SU-DHL-6 (cell line): ENCODE data around the gene EXOC4.

Experiments
- H2AFZ ChIP-seq: fragments of 200-600 bp; sonication (generic); 2 replicates; pipeline ENCODE4 v1.6.1; 2014; ENCODE audit warnings: low read depth, mild to moderate bottlenecking, moderate library complexity, mixed read lengths, antibody characterized with exemption, low read length; ENCODE audit not compliant: severe bottlenecking
- H3F3A ChIP-seq: fragments of 200-600 bp; shearing (Covaris generic); 2 replicates; pipeline ENCODE4 v1.6.0; 2016; ENCODE audit warnings: antibody characterized with exemption, mild to moderate bottlenecking; ENCODE audit not compliant: insufficient read depth
- H3K27ac ChIP-seq: fragments of 200-600 bp; sonication (generic); 2 replicates; pipeline ENCODE4 v1.5.1; 2016; ENCODE audit warnings: low read depth, mild to moderate bottlenecking, low read length, moderate library complexity, mixed read lengths
- H3K27me3 ChIP-seq: fragments of 200-600 bp; sonication (generic), shearing (Covaris generic); 2 replicates; pipeline ENCODE4 v1.6.0; 2014; ENCODE audit warnings: mild to moderate bottlenecking, low read length
- H3K36me3 ChIP-seq: fragments of 200-600 bp; sonication (generic); 2 replicates; pipeline ENCODE4 v1.6.1; 2014; ENCODE audit warnings: mild to moderate bottlenecking, low read length, mixed read lengths
- H3K4me2 ChIP-seq: fragments of 300-600, 200-600 bp; shearing (Covaris generic), sonication (generic); 2 replicates; pipeline ENCODE4 v1.6.0; 2014; ENCODE audit warnings: low read length, low read depth, mild to moderate bottlenecking; ENCODE audit not compliant: poor library complexity, severe bottlenecking
- H3K4me3 ChIP-seq: fragments of 200-600 bp; sonication (generic); 2 replicates; pipeline ENCODE4 v1.5.1; 2014; ENCODE audit warnings: antibody characterized with exemption, low read length, mild to moderate bottlenecking, mixed read lengths; ENCODE audit not compliant: insufficient read depth, poor library complexity, severe bottlenecking
- H3K79me2 ChIP-seq: fragments of 200-600 bp; sonication (generic); 2 replicates; pipeline ENCODE4 v1.6.1; 2014; ENCODE audit warnings: mild to moderate bottlenecking, low read length, moderate library complexity; ENCODE audit not compliant: insufficient read depth
- H3K9ac ChIP-seq: fragments of 200-600 bp; sonication (generic); 2 replicates; pipeline ENCODE4 v1.7.0; 2014; ENCODE audit warnings: mild to moderate bottlenecking, low read length
- H3K9me2 ChIP-seq: fragments of 200-600 bp; sonication (generic); replicated peaks from 2 replicates; pipeline ENCODE4 v1.6.1; 2014; ENCODE audit warnings: low read length; ENCODE audit not compliant: insufficient read depth
- H3K9me3 ChIP-seq: fragments of 200-600 bp; sonication (generic); 2 replicates; pipeline ENCODE4 v1.6.1; 2014; ENCODE audit warnings: low read length, mixed read lengths; ENCODE audit not compliant: insufficient read depth
- H4K20me1 ChIP-seq: fragments of 200-600 bp; sonication (generic); 2 replicates; pipeline ENCODE4 v1.6.1; 2014; ENCODE audit warnings: low read depth, mild to moderate bottlenecking, antibody characterized with exemption, low read length, moderate library complexity, mixed read lengths
- EZH2phosphoT487 ChIP-seq: fragments of 200-600 bp; sonication (generic), shearing (Covaris generic); conservative IDR thresholded peaks from 2 replicates; pipeline ENCODE4 v1.6.1; 2018; ENCODE audit warnings: mild to moderate bottlenecking, antibody characterized with exemption, low read length, moderate library complexity, mixed read lengths
- TF ChIP-seq, protein P1 (sequence below): fragments of 200-600 bp; sonication (generic); IDR thresholded peaks from one replicate; pipeline ENCODE4 v1.5.1; 2017; ENCODE audit warnings: antibody characterized with exemption, mild to moderate bottlenecking, low read length, moderate library complexity; ENCODE audit not compliant: insufficient read depth, poor library complexity, severe bottlenecking

The EXOC4 gene

DNA sequence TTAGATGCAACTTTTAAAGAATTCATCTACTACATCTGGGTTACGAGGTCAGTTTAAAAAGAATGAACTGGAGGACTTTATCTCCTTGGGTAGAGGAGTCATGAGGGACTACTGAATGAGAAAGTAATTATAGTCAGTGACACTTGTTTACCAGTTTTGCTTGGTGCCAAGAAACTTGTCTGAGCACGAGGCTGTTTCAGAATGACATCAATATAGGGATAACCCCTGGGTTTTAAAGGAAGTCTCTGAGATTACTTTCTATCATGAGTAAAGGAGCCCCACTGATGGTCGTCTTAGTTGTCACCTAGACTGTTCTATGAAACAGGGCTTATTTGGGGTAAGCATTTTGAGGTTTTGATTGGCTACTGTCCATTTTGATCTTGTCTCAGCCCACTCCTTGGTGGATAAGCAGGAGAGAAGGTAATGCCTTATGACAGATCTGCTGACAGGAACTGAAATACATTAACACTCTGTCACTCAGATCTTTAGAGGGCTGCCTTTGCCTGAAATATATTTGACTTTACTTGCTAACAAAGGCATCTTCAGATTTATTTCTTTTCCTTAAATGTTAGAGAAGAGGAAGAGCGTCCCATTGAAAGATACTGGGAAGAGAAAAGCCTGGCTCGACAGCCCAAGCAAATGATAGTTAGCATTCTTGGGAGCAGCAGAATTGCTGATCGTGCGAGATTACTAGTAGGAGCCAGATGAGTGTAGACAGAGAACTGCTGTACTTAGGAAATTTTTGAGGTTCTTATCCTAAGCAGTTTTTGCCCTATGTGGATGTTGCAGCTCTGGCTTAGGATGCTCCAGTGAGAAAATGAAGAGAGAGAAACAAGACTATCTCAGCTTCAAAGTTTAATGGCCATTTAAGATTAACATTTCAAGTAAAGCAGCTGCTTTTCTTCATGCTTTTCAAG lies 575.1 kb downstream of the EXOC4 start:
- no peaks in the 10 kb centered on the region for H3K9me3 ChIP-seq
- H3K4me3 ChIP-seq = no peak overlapping the region
- H3K27me3 ChIP-seq = no peaks in the 10 kb centered on the region
- H2AFZ ChIP-seq = no peak overlapping the region
- no peak overlapping the region for H3K9ac ChIP-seq
- no peak overlapping the region for H3K27ac ChIP-seq
- no peaks in the 10 kb centered on the region for H3K79me2 ChIP-seq
- no peaks in the 10 kb centered on the region for H3K9me2 ChIP-seq
- no peak for TF ChIP-seq EZH2phosphoT487
- TF ChIP-seq, protein P1, sequence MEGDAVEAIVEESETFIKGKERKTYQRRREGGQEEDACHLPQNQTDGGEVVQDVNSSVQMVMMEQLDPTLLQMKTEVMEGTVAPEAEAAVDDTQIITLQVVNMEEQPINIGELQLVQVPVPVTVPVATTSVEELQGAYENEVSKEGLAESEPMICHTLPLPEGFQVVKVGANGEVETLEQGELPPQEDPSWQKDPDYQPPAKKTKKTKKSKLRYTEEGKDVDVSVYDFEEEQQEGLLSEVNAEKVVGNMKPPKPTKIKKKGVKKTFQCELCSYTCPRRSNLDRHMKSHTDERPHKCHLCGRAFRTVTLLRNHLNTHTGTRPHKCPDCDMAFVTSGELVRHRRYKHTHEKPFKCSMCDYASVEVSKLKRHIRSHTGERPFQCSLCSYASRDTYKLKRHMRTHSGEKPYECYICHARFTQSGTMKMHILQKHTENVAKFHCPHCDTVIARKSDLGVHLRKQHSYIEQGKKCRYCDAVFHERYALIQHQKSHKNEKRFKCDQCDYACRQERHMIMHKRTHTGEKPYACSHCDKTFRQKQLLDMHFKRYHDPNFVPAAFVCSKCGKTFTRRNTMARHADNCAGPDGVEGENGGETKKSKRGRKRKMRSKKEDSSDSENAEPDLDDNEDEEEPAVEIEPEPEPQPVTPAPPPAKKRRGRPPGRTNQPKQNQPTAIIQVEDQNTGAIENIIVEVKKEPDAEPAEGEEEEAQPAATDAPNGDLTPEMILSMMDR = no peak
- no peak overlapping the region for H3K4me2 ChIP-seq
- no peaks in the 10 kb centered on the region for H3F3A ChIP-seq
- H4K20me1 ChIP-seq = no peaks in the 10 kb centered on the region
- H3K36me3 ChIP-seq = no peaks in the 10 kb centered on the region

- H3F3A ChIP-seq = no peaks in the 10 kb centered on the region
- no peak overlapping the region for H3K27ac ChIP-seq
- no peaks in the 10 kb centered on the region for H3K27me3 ChIP-seq
- no peaks in the 10 kb centered on the region for H3K9me2 ChIP-seq
- H3K9ac ChIP-seq = no peak overlapping the region
- no peak for TF ChIP-seq EZH2phosphoT487
- TF ChIP-seq, protein P1 = no peak
- H3K4me3 ChIP-seq = no peak overlapping the region
- H4K20me1 ChIP-seq = no peaks in the 10 kb centered on the region
- no peaks in the 10 kb centered on the region for H3K79me2 ChIP-seq
- H3K9me3 ChIP-seq = no peaks in the 10 kb centered on the region
- H3K4me2 ChIP-seq = no peak overlapping the region
- no peak overlapping the region for H2AFZ ChIP-seq
- no peaks in the 10 kb centered on the region for H3K36me3 ChIP-seq
Measured at GRCh38 chr7:133828906-133829305, 576.0 kb downstream of the EXOC4 start.

DNA sequence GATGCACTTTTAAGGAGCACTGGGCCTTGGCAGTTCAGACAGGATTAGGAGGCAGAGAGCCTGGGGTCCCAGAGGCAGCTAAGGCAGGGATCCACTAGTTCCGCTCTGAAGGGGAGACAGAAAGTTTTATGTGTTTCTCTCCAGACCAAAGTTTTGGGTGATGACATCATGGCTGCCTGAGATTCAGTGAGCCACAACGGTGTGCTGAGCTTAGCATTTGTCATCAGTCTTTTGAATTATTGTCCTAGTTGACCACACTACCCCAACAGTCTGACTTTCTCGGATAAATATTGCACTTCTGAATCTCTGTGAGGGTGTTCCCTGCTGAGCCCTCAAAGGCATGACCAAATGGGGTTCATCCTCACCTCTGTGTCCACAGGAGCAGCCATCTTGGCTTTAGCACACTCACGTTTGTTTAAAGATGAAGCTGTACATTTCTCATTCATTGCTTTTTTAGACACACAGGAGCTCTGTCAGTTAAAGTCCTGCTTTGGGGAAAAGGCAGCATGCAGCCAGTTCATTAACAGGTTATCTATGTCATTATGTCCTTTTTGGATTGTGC lies 576.5 kb downstream of the EXOC4 start:
- Histone ChIP-seq H3K36me3 (no peaks in the 10 kb centered on the region), H3F3A (no peaks in the 10 kb centered on the region), H3K4me3 (no peak overlapping the region), H3K27ac (no peak overlapping the region), H3K79me2 (no peaks in the 10 kb centered on the region), H3K9ac (no peak overlapping the region), H2AFZ (no peak overlapping the region), H3K27me3 (no peaks in the 10 kb centered on the region), H3K9me2 (no peaks in the 10 kb centered on the region), H4K20me1 (no peaks in the 10 kb centered on the region), H3K9me3 (no peaks in the 10 kb centered on the region), H3K4me2 (no peak overlapping the region)
- TF ChIP-seq, protein P1 = no peak
- TF ChIP-seq EZH2phosphoT487 = no peak
